H1 (cell line): ENCODE results near the gene PPP1R9A. TPM values are rescaled to one million over a fixed set of nuclear protein-coding genes. Genes with fewer than 3 reads are reported as not detected.

Experiments
- CTCF ChIA-PET: fragments of 300-600 bp; sonication (Branson Sonifier 250); formaldehyde crosslinking; loops from one replicate; lab custom pipeline; 2021; ENCODE audit not compliant: partially characterized antibody; lab: Charles Lee
- POLR2A ChIA-PET: fragments of 300-600 bp; sonication (Branson Sonifier 250); formaldehyde crosslinking; loops from one replicate; lab custom pipeline; 2021; ENCODE audit warnings: inconsistent platforms; ENCODE audit not compliant: partially characterized antibody; lab: Charles Lee
- DNase-seq, 2 experiments: peaks; one replicate each; pipeline versions ENCODE4 v3.0.0 to v3.0.0-alpha.2; 2010 to 2022; ENCODE audit warnings: low spot score in 2 of 2, low read depth in 1 of 2, mixed read lengths in 1 of 2
- FAIRE-seq: peaks from 2 replicates; lab custom pipeline; 2011; peaks lifted over from hg19 to GRCh38; lab: Jason Lieb, UNC
- H2AFZ ChIP-seq: 2 replicates; pipeline ENCODE4 v1.8.1; 2012; ENCODE audit warnings: low read length, inconsistent platforms
- H2AK5ac ChIP-seq: 2 replicates; pipeline ENCODE4 v1.6.1; 2013; ENCODE audit warnings: low read depth, low read length
- H2BK120ac ChIP-seq: replicated peaks from 2 replicates; pipeline ENCODE3; 2013; ENCODE audit warnings: low read depth, low read length, inconsistent platforms
- H2BK12ac ChIP-seq: 2 replicates; pipeline ENCODE4 v1.6.1; 2013; ENCODE audit warnings: low read depth, low read length
- H2BK15ac ChIP-seq: 2 replicates; pipeline ENCODE4 v1.6.1; 2013; ENCODE audit warnings: low read length
- H2BK20ac ChIP-seq: 2 replicates; pipeline ENCODE4 v1.6.1; 2013; ENCODE audit warnings: low read length
- H2BK5ac ChIP-seq: 2 replicates; pipeline ENCODE4 v1.6.1; 2013; ENCODE audit warnings: low read depth, low read length
- H3K14ac ChIP-seq: 2 replicates; pipeline ENCODE4 v1.6.1; 2013; ENCODE audit warnings: inconsistent platforms; ENCODE audit not compliant: insufficient read length
- H3K18ac ChIP-seq: 2 replicates; pipeline ENCODE4 v1.6.1; 2013; ENCODE audit warnings: low read length; ENCODE audit errors: extremely low read depth
- H3K23ac ChIP-seq: 2 replicates; pipeline ENCODE4 v1.6.1; 2013; ENCODE audit warnings: inconsistent platforms; ENCODE audit not compliant: insufficient read length
- H3K23me2 ChIP-seq: 2 replicates; pipeline ENCODE4 v1.6.1; 2013; ENCODE audit warnings: low read depth, low read length
- H3K27ac ChIP-seq: 2 replicates; pipeline ENCODE4 v1.6.1; 2011; ENCODE audit warnings: low read depth, low read length, inconsistent platforms
- H3K27me3 ChIP-seq, 4 experiments: replicated peaks in 1 of 4; 1 replicate in 1 of 4; 2 replicates in 3 of 4; pipeline versions ENCODE4 v1.6.1 to v1.8.1; 2011 to 2013; ENCODE audit warnings: low read length in 3 of 4, mild to moderate bottlenecking in 3 of 4, inconsistent platforms in 2 of 4, mixed read lengths in 2 of 4, moderate library complexity in 1 of 4; ENCODE audit not compliant: control insufficient read depth in 3 of 4, insufficient read depth in 3 of 4; ENCODE audit errors: extremely low read depth in 1 of 4
- H3K36me3 ChIP-seq, 4 experiments: 2 replicates each; pipeline versions ENCODE4 v1.6.1 to v1.8.1; 2011 to 2013; ENCODE audit warnings: mild to moderate bottlenecking in 4 of 4, low read length in 3 of 4, moderate library complexity in 2 of 4, control low read depth in 1 of 4, inconsistent platforms in 1 of 4; ENCODE audit not compliant: insufficient read depth in 4 of 4, control insufficient read depth in 2 of 4
- H3K4ac ChIP-seq: replicated peaks from 2 replicates; pipeline ENCODE3; 2013; ENCODE audit warnings: low read length, low read depth, mixed read lengths, inconsistent platforms; ENCODE audit not compliant: insufficient read length
- H3K4me1 ChIP-seq, 4 experiments: replicated peaks in 1 of 4; 1 replicate in 1 of 4; 2 replicates in 3 of 4; pipeline versions ENCODE4 v1.6.1 to v1.8.1; 2011 to 2013; ENCODE audit warnings: low read length in 3 of 4, inconsistent platforms in 2 of 4, mixed read lengths in 1 of 4; ENCODE audit not compliant: insufficient read depth in 4 of 4, control insufficient read depth in 3 of 4
- H3K4me2 ChIP-seq, 2 experiments: 2 replicates each; pipeline versions ENCODE4 v1.6.1 to v1.8.1; 2011 to 2013; ENCODE audit warnings: low read depth in 2 of 2, low read length in 2 of 2, control low read depth in 1 of 2, inconsistent platforms in 1 of 2, mild to moderate bottlenecking in 1 of 2; ENCODE audit not compliant: insufficient read depth in 1 of 2
- H3K4me3 ChIP-seq, 4 experiments: fragments of 200-600, 300-600 bp in 1 of 4; sonication (generic), shearing (Covaris generic), sonication (Bioruptor Twin) in 1 of 4; 2 replicates each; pipeline versions ENCODE4 v1.5.1 to v1.8.1; 2011 to 2016; ENCODE audit warnings: low read length in 4 of 4, low read depth in 3 of 4, control low read depth in 2 of 4, inconsistent platforms in 2 of 4, mild to moderate bottlenecking in 2 of 4, mixed read lengths in 1 of 4, moderate library complexity in 1 of 4; ENCODE audit not compliant: insufficient read depth in 2 of 4; ENCODE audit errors: extremely low read depth in 1 of 4
- H3K56ac ChIP-seq: replicated peaks from 2 replicates; pipeline ENCODE3; 2013; ENCODE audit warnings: low read depth, mild to moderate bottlenecking, mixed read lengths, low read length, inconsistent platforms; ENCODE audit not compliant: insufficient read length
- H3K79me1 ChIP-seq: 2 replicates; pipeline ENCODE4 v1.6.1; 2013; ENCODE audit warnings: low read depth, low read length, control low read depth
- H3K79me2 ChIP-seq, 2 experiments: 2 replicates each; pipeline versions ENCODE4 v1.6.1 to v1.8.1; 2012 to 2013; ENCODE audit warnings: low read length in 2 of 2, mild to moderate bottlenecking in 2 of 2, inconsistent platforms in 1 of 2; ENCODE audit not compliant: insufficient read depth in 2 of 2, control insufficient read depth in 1 of 2
- H3K9ac ChIP-seq, 4 experiments: replicated peaks in 1 of 4; 1 replicate in 1 of 4; 2 replicates in 3 of 4; pipeline versions ENCODE4 v1.6.1 to v1.8.1; 2011 to 2013; ENCODE audit warnings: low read depth in 3 of 4, low read length in 3 of 4, control low read depth in 2 of 4, mild to moderate bottlenecking in 2 of 4, moderate library complexity in 2 of 4, inconsistent platforms in 1 of 4; ENCODE audit errors: extremely low read depth in 1 of 4
- H3K9me3 ChIP-seq, 2 experiments: 2 replicates each; pipeline versions ENCODE4 v1.6.1 to v1.8.1; 2012 to 2013; ENCODE audit warnings: mild to moderate bottlenecking in 2 of 2, moderate library complexity in 2 of 2, control low read depth in 1 of 2, inconsistent platforms in 1 of 2, low read depth in 1 of 2, low read length in 1 of 2, mixed read lengths in 1 of 2; ENCODE audit not compliant: insufficient read depth in 2 of 2
- H4K20me1 ChIP-seq, 2 experiments: replicated peaks in 1 of 2; 2 replicates each; pipeline versions ENCODE3 to v1.8.1; 2011 to 2013; ENCODE audit warnings: inconsistent platforms in 2 of 2, low read length in 2 of 2, mild to moderate bottlenecking in 1 of 2; ENCODE audit not compliant: insufficient read depth in 2 of 2, control insufficient read depth in 1 of 2
- H4K5ac ChIP-seq: 2 replicates; pipeline ENCODE4 v1.6.1; 2013; ENCODE audit warnings: low read length, low read depth, mixed read lengths, inconsistent platforms; ENCODE audit not compliant: insufficient read length
- H4K8ac ChIP-seq: 2 replicates; pipeline ENCODE4 v1.8.0; 2013; ENCODE audit warnings: mild to moderate bottlenecking, moderate library complexity, low read length, inconsistent platforms; ENCODE audit not compliant: insufficient read depth; ENCODE audit errors: extremely low read depth
- H4K91ac ChIP-seq: replicated peaks from 2 replicates; pipeline ENCODE3; 2013; ENCODE audit warnings: low read length, mixed read lengths, inconsistent platforms; ENCODE audit not compliant: insufficient read length
- JUN ChIP-seq: IDR thresholded peaks from 2 replicates; pipeline ENCODE4 v1.6.1; 2011; ENCODE audit warnings: low read depth, mild to moderate bottlenecking, improper control_type of control experiment, low read length
- SIRT6 ChIP-seq: IDR thresholded peaks from one replicate; pipeline ENCODE4 v1.7.1; 2012; ENCODE audit warnings: low read length, inconsistent platforms
- TBP ChIP-seq: IDR thresholded peaks from 2 replicates; pipeline ENCODE4 v1.6.1; 2011; ENCODE audit warnings: low read depth, low read length, improper control_type of control experiment
- WGBS, 2 experiments: shearing (Covaris generic) in 1 of 2; methylation state at CpG; one replicate each; pipeline versions ENCODE4 v1.1.6 to v1.1.7; 2013 to 2015; ENCODE audit warnings: low lambda C conversion rate in 2 of 2, mixed read lengths in 2 of 2, inconsistent platforms in 1 of 2, low coverage in 1 of 2, missing lambda C conversion rate in 1 of 2; ENCODE audit not compliant: insufficient replicate concordance in 2 of 2, insufficient coverage in 1 of 2, insufficient read length in 1 of 2; ENCODE audit errors: extremely low coverage in 1 of 2, missing lambda C conversion rate in 1 of 2; 5-methylcytosine and 5-hydroxymethylcytosine counted together
- polyA plus RNA-seq, 7 experiments: library from polyadenylated mRNA; depleted of rRNA in 3 of 7; stranded (reverse) in 5 of 7; unstranded in 2 of 7; fragments of >200 nt in 5 of 7; fragments of 200-250 nt in 2 of 7; gene quantifications; 1 replicate in 5 of 7; 2 replicates in 1 of 7; 4 replicates in 1 of 7; pipeline versions ENCODE4 v1.2.1 to v1.2.3, GENCODE V29; 2011 to 2013; ENCODE audit warnings: missing spikeins in 2 of 7, mixed read lengths in 2 of 7
- total RNA-seq: library from RNA; stranded (reverse); fragmentation: NEBNext Ultra II Directional; extraction: Animal tissue kit (Norgen Biotek cat#: 25700); gene quantifications from 2 replicates; pipeline ENCODE4 v1.2.1, GENCODE V29; 2021
- TF ChIP-seq, protein P1 (sequence below), 3 experiments: IDR thresholded peaks; 1 replicate in 2 of 3; 2 replicates in 1 of 3; pipeline versions ENCODE4 v1.5.1 to v1.6.1; 2011; ENCODE audit warnings: low read length in 3 of 3, mild to moderate bottlenecking in 3 of 3, inconsistent platforms in 2 of 3, low read depth in 1 of 3, moderate library complexity in 1 of 3; ENCODE audit not compliant: insufficient read depth in 1 of 3; ENCODE audit errors: control extremely low read depth in 1 of 3
- TF ChIP-seq, protein P2 (sequence below): IDR thresholded peaks from 2 replicates; pipeline ENCODE4 v1.6.1; 2012; ENCODE audit warnings: inconsistent platforms
- TF ChIP-seq, protein P3 (sequence below): IDR thresholded peaks from 2 replicates; pipeline ENCODE4 v1.6.1; 2011; ENCODE audit warnings: low read length, improper control_type of control experiment
- TF ChIP-seq, protein P4 (sequence below): IDR thresholded peaks from 2 replicates; pipeline ENCODE4 v1.6.1; 2012; ENCODE audit warnings: inconsistent platforms

The PPP1R9A gene
- total and polyA plus RNA-seq, 2 of the 8 experiments (the other 6 are each of a cell fraction or from before 2014, with no cell fraction given), result 3.0 to 20.3 TPM

DNA sequence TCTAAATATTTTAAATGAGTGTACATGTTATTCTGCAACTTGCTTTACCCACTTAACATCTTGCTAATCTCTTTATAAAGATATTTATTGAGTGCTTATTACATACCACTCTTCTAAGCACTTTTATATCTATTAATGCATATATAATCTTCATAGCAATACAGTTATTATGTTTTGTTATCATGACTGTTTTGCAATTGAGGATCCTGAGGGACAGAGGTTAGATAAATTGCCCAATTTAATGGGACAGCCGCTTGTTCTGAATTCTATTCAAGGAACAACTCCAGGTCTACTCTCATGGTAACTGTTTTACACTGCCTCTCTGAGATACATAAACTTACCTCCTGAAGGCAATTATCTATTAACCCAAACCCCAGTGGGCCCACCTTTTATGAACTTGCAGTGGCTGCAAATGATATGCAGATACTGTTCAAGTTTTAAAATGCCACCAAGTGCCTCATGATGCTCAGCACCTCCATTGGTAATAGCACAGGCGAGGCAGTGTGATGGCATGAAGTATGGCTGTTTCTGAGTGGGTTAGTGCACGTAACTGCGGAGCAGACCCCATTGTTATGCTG, 356.5 kb downstream of the PPP1R9A start:
- FAIRE-seq (no peak), DNase-seq (no peak)
- H3K4me3 ChIP-seq, result no peak overlapping the region
- no peak overlapping the region for H3K23ac ChIP-seq
- H3K9me3 ChIP-seq, result no peaks in the 10 kb centered on the region
- H4K20me1 ChIP-seq, result no peaks in the 10 kb centered on the region
- H4K91ac ChIP-seq, result no peak overlapping the region
- H4K8ac ChIP-seq, result no peak overlapping the region
- no peak overlapping the region for H3K9ac ChIP-seq
- H3K27me3 ChIP-seq, result no peaks in the 10 kb centered on the region
- H4K5ac ChIP-seq, result no peak overlapping the region
- H2BK5ac ChIP-seq, result no peak overlapping the region
- no peak overlapping the region for H3K56ac ChIP-seq
- no peak for TF ChIP-seq SIRT6
- no peak for TF ChIP-seq JUN
- TF ChIP-seq, protein P1, sequence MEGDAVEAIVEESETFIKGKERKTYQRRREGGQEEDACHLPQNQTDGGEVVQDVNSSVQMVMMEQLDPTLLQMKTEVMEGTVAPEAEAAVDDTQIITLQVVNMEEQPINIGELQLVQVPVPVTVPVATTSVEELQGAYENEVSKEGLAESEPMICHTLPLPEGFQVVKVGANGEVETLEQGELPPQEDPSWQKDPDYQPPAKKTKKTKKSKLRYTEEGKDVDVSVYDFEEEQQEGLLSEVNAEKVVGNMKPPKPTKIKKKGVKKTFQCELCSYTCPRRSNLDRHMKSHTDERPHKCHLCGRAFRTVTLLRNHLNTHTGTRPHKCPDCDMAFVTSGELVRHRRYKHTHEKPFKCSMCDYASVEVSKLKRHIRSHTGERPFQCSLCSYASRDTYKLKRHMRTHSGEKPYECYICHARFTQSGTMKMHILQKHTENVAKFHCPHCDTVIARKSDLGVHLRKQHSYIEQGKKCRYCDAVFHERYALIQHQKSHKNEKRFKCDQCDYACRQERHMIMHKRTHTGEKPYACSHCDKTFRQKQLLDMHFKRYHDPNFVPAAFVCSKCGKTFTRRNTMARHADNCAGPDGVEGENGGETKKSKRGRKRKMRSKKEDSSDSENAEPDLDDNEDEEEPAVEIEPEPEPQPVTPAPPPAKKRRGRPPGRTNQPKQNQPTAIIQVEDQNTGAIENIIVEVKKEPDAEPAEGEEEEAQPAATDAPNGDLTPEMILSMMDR (IDR thresholded peaks at IDR 0.05; ENCODE audit: control extremely low read depth in 1 of 3, insufficient read depth in 1 of 3, low read depth in 1 of 3, low read length in 3 of 3), result no peak
- TF ChIP-seq, protein P2, sequence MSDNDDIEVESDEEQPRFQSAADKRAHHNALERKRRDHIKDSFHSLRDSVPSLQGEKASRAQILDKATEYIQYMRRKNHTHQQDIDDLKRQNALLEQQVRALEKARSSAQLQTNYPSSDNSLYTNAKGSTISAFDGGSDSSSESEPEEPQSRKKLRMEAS, result no peak
- TF ChIP-seq TBP, result no peak
- TF ChIP-seq, protein P3, sequence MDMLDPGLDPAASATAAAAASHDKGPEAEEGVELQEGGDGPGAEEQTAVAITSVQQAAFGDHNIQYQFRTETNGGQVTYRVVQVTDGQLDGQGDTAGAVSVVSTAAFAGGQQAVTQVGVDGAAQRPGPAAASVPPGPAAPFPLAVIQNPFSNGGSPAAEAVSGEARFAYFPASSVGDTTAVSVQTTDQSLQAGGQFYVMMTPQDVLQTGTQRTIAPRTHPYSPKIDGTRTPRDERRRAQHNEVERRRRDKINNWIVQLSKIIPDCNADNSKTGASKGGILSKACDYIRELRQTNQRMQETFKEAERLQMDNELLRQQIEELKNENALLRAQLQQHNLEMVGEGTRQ, result no peak
- TF ChIP-seq, protein P4, sequence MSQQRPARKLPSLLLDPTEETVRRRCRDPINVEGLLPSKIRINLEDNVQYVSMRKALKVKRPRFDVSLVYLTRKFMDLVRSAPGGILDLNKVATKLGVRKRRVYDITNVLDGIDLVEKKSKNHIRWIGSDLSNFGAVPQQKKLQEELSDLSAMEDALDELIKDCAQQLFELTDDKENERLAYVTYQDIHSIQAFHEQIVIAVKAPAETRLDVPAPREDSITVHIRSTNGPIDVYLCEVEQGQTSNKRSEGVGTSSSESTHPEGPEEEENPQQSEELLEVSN, result no peak
- CTCF ChIA-PET, result interaction anchor here (1.1 to 1.2 kb wide), 2 partner anchors 16 to 17 kb away, joined by 4 to 5 read pairs; no protein-coding TSS in a partner anchor
- H3K79me2 ChIP-seq, result no peaks in the 10 kb centered on the region
- H2BK15ac ChIP-seq, result no peak overlapping the region
- no peak overlapping the region for H3K18ac ChIP-seq
- H3K36me3 ChIP-seq, result no peaks in the 10 kb centered on the region
- POLR2A ChIA-PET, result no interaction called here
- H2AK5ac ChIP-seq, result no peak overlapping the region
- H3K4me1 ChIP-seq, result peaks cover 0 to 5% (median 0%) of the 10 kb centered on the region in 4 experiments; a peak in 2 of 7 replicates
- no peak overlapping the region for H2BK12ac ChIP-seq
- WGBS, 2 experiments, result 96% methylated on average over 4 of the region's 4 CpGs; no CpG with 5 or more reads in 1 of the 2 experiments
- no peaks in the 10 kb centered on the region for H3K79me1 ChIP-seq
- no peak overlapping the region for H2BK120ac ChIP-seq
- H3K4me2 ChIP-seq, result no peak overlapping the region
- H2BK20ac ChIP-seq, result no peak overlapping the region
- H3K23me2 ChIP-seq, result no peaks in the 10 kb centered on the region
- H2AFZ ChIP-seq, result no peak overlapping the region
- H3K14ac ChIP-seq, result no peak overlapping the region
- no peak overlapping the region for H3K27ac ChIP-seq
- no peak overlapping the region for H3K4ac ChIP-seq
